GM21390 (cell line): Measurements from ENCODE around the gene PDIA5.

Experiments
- ATAC-seq: cut with Tn5 transposase; IDR thresholded peaks from one replicate; pipeline ENCODE4 v1.9.1; 2021; ENCODE audit not compliant: unreplicated experiment

The PDIA5 gene

GRCh38 chr3:123039178-123039577 lies 27.6 kb upstream of the PDIA5 start:
- ATAC-seq, result no peak

GRCh38 chr3:123042413-123042812 lies 24.4 kb upstream of the PDIA5 start:
- ATAC-seq, result no peak

GRCh38 chr3:123044981-123045763 lies 21.7 kb upstream of the PDIA5 start:
- ATAC-seq, result no peak

- ATAC-seq, result no peak
These were observed 20.4 kb upstream of the PDIA5 start for GRCh38 chr3:123046262-123047061.

- no peak for ATAC-seq
These were observed 19.8 kb upstream of the PDIA5 start for GRCh38 chr3:123047062-123047319.

GRCh38 chr3:123048480-123049237 lies 18.2 kb upstream of the PDIA5 start:
- ATAC-seq, result no peak

GRCh38 chr3:123050666-123051065 lies 16.2 kb upstream of the PDIA5 start:
- ATAC-seq, result no peak

GRCh38 chr3:123053107-123053506 lies 13.7 kb upstream of the PDIA5 start:
- no peak for ATAC-seq

GRCh38 chr3:123054109-123054778 lies 12.6 kb upstream of the PDIA5 start:
- no peak for ATAC-seq

GRCh38 chr3:123054931-123055330 lies 11.9 kb upstream of the PDIA5 start:
- ATAC-seq, result no peak

- ATAC-seq, result no peak
These were observed 11.5 kb upstream of the PDIA5 start for GRCh38 chr3:123055352-123055751.

- no peak for ATAC-seq
These were observed 8.3 kb upstream of the PDIA5 start for GRCh38 chr3:123058505-123058904.

GRCh38 chr3:123060054-123060453 lies 6.8 kb upstream of the PDIA5 start:
- no peak for ATAC-seq

- ATAC-seq, result no peak
These were observed 5.0 kb upstream of the PDIA5 start for GRCh38 chr3:123061856-123062255.

GRCh38 chr3:123063034-123063433 lies 3.8 kb upstream of the PDIA5 start:
- no peak for ATAC-seq

GRCh38 chr3:123064506-123064905 lies 2.3 kb upstream of the PDIA5 start:
- no peak for ATAC-seq

GRCh38 chr3:123064914-123065313 lies 1.9 kb upstream of the PDIA5 start:
- ATAC-seq, result no peak

- no peak for ATAC-seq
These were observed 278 bp upstream of the PDIA5 start for GRCh38 chr3:123066599-123066895.

GRCh38 chr3:123067689-123068600 lies 1.1 kb downstream of the PDIA5 start:
- no peak for ATAC-seq

GRCh38 chr3:123068601-123069381 lies 2.0 kb downstream of the PDIA5 start:
- ATAC-seq, result no peak
